GM19328 (cell line): ENCODE data around the gene LRRC15.

Experiments used
- ATAC-seq: cut with Tn5 transposase; IDR thresholded peaks from one replicate; pipeline ENCODE4 v1.9.1; 2021; ENCODE audit warnings: mild to moderate bottlenecking, moderate library complexity; ENCODE audit not compliant: unreplicated experiment

Gene LRRC15

DNA sequence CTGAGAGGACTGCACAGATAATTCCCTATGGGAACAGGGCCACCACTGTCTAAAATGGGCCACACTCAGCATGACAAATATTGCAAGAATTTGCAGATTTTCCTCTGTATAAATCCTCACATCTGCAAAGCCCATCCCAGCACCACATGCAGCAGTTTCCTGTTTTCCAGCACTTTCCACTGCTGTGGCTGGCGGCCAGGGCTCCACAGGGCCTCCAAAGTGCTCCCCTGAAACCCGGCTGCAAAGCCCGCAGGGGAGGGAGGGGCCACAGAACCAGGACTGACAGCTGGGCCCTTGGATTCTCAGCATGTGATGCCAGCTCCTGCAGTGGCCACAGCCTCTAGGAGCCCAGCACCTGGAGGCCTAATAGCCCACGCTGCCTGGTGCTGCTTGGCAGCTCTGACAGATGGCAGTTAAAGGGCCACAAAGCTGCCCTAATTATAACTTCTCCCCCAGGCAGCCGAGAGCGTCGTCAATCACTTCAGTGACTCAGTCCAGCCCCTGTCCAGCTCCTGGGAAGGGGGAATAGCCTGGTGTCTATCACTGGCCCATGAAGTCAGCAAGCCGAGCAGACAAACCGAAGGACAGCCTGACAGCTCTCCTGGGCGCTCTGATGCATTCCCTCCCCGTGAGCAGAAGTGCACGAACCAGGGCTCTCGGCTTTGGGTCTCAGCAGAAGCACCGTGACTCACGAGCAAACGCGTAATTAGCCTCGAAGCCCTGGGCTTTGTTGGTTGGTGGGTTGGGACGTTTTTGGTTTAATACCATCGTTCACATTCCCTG lies 4.7 kb downstream of the LRRC15 start:
- ATAC-seq, result no peak

- ATAC-seq, result no peak
Measured at GRCh38 chr3:194364314-194364651, 5.3 kb downstream of the LRRC15 start.

DNA sequence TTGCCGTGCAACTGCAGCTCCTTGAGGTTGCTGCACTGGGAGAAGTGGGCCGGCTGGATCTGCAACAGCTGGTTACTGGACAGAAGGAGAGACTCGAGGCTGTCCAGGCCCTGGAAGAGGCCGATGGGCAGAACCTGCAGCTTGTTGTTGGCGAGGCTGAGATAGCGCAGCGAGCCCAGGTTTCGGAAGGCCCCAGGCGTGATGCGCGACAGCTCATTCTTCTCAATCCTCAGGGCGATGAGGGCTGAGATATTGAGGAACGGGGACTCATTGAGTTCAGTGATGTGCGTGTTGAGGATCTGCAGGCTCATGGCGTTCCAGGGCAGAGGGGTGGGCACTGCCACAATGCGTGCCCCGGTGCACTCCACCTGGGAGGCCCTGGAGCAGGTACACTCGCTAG lies 9.0 kb downstream of the LRRC15 start:
- ATAC-seq, result no peak

- ATAC-seq, result no peak
Measured at GRCh38 chr3:194357681-194358080, 11.9 kb downstream of the LRRC15 start.

- no peak for ATAC-seq
Measured at GRCh38 chr3:194355379-194355778, 14.2 kb downstream of the LRRC15 start.

- ATAC-seq, result no peak
Measured at GRCh38 chr3:194354315-194354714, 15.2 kb downstream of the LRRC15 start.

DNA sequence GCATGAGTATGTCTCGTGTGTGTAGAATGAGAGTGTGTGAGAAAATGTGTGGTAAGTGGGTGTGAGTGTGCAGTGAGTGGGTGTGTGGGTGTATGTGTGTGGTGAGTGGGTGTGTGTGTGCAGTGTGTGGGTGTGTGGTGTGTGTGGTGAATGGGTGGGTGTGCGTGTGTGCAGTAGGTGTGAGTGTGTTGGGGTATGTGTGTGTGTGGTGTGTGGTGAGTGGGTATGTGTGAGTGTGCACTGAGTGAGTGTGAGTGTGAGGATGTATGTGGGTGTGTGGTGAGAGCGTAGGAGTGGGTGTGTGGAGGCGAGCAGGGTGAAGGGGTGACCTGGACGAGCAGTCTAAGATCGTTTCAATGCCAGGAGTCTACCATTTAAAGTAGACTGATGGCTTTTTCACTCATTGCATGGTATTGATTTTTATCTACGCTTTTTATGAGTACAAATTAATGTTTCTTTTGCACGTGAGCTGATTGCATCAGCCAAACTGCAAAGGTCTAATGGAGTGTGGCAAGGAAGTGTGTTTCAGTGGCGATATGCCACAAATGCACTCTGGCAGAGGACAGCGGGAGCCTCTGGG lies 16.8 kb downstream of the LRRC15 start:
- no peak for ATAC-seq

DNA sequence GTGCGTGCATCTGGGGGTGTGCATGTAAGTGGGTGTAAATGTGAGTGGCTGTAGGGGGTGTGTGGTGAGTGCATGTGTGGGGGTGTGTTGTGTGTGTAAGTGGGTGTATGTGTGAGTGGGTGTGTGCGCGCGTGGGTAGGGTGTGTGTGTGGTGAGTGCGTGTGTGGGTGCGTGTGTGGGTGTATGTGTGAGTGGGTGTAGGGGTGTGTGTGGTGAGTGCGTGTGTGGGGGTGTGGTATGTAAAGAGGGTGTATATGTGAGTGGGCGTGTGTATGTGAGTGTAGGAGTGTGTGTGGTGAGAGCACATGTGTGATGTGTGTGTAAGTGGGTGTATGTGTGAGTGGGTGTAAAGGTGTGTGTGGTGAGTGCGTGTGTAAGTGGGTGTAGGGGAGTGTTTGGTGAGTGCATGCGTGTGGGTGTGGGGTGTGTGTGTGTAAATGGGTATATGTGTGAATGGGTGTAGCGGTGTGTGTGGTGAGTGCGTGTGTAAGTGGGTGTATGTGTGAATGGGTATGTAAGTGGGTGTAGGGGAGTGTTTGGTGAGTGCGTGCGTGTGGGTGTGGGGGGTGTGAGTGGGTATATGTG lies 17.5 kb downstream of the LRRC15 start:
- no peak for ATAC-seq

DNA sequence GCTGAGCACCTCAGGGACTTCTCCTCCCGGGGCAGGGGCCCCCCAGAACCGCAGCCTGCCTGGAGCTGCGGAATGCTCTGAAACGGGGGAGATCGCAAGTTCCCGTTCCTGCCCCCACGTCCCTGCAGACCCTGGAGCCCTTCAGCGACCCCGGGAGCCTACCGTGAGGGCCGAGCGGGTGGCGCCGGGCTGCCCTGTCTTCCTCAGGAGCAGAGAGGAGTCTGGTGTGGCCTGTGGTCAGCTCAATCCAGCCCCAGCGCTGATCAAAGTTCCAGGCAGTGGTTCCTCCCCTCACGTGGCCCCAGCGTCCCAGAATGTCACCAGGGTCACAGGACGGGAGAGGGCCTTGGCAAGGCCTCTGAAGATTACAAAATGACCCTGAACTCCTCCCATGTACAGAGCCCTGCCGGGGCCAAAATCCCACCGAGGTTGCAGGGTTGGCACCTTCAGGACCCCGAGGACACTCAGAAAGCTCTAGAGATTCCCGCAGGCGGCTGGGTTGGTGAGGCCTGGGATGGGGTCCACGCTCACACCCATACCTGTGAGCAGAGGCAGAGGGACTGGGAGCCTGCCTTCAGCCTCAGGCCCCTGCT lies 18.4 kb downstream of the LRRC15 start, which contains the start of gene CPN2:
TSS of gene CPN2 (minus strand) at position 249 of the 593 bp plus-strand sequence. CDS start 8,626 bp downstream, outside the sequence.
- ATAC-seq, result no peak

DNA sequence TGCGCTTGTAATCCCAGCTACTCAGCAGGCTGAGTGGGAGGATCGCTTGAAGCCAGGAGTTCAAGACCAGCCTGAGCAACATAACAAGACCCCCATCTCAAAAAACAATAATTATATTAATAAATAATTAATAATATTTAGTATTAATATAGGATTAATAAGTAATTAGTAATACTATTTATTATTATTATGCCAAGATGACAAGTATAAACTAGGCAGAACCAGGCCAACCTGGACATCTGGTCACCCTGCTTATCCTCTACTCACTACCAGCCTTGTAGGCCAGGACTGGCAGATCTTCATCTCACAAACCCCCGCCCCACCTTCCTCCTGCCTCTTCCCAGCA lies 18.8 kb downstream of the LRRC15 start:
- ATAC-seq, result no peak

DNA sequence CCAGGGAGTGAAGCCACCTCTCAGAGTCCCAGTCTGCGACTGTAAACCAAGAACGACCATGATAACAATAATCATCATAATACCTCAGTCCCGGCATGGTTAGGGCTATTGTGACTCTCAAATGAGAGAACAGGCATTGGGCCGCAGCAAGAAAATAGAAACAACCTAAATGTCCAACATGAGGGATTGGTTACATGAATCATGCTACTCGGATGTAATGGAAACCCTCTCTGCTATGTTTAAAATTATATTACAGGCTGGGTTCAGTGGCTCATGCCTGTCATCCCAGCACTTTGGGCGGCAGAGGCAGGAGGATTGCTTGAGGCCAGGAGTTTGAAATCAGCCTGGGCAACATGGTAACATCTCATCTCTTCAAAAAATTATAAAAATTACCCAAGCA lies 21.2 kb downstream of the LRRC15 start:
- ATAC-seq, result no peak

DNA sequence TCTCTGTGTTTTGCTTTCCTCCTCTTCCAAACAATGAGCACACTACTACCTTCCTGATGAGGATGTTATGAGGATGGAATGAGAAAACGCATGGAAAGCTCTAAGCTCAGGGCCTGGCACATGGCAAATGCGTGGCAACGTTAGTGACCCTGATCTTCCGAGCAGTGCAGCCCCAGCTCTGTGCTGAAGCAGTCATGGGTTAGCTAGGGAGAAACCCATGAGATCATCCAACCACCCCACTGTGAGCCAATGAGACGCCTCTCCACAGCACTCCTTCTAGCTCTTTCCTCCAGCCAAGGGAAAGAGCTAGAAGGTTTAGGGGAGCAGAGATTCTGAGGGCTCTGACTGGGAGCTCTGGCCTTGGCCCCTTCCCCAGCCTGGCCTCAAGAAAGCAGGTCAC lies 22.9 kb downstream of the LRRC15 start:
- no peak for ATAC-seq

DNA sequence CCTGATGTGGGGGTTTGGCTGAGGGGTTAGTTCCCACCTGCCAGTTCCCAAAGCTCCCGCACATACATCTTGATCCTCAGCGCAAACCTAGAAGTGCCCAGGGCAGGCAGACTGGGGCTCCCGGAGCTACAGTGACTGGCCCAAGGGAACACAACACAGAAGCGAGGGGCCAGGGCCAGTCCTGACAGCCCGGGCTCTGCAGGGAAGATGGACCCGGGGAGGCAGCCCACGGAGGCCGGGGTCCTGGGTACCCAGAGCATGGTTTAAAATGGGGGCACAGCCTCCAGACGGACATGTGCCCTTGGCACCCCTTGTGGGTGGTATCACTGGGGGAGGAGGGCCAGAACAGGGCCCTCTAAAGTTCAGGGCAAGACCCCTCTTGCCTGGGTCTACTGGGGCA lies 23.5 kb downstream of the LRRC15 start:
- ATAC-seq, result no peak

DNA sequence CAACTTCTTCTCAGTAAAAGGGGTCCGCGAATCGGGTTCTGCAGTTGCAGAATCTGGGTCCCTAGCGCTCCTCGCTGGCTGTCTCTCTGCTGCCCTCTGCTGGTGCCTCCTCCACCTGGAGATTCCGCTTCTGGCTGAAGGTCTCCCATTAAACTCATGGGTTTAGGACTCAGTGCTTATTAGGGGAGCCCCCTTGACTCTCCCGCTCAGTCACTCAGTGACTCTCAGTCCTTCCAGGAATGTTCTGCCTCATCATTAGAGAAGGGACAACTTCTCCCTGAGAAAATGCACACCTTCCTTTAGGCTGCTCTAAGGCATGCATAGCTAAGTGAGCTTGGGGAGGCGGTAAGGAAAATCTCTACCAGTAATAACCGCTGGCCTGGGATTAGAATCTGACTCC lies 25.5 kb downstream of the LRRC15 start:
- no peak for ATAC-seq

DNA sequence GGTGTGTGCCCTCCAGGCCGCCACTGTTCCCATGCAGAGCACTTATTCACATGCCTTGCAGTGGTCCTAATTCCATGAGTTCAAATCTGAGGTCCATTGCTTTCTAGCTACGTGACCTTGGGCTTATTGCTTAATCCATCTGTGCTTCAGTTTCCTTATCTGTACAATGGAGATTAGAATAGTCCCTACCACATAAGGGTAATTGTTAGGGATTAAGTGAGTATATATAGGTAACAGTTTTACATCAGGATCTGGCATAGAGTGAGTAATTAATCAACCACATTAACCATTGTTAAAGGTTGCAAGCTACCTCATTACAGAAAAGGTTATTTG lies 26.0 kb downstream of the LRRC15 start:
- ATAC-seq, result no peak

- ATAC-seq, result no peak
Measured at GRCh38 chr3:194342861-194343560, 26.5 kb downstream of the LRRC15 start.

DNA sequence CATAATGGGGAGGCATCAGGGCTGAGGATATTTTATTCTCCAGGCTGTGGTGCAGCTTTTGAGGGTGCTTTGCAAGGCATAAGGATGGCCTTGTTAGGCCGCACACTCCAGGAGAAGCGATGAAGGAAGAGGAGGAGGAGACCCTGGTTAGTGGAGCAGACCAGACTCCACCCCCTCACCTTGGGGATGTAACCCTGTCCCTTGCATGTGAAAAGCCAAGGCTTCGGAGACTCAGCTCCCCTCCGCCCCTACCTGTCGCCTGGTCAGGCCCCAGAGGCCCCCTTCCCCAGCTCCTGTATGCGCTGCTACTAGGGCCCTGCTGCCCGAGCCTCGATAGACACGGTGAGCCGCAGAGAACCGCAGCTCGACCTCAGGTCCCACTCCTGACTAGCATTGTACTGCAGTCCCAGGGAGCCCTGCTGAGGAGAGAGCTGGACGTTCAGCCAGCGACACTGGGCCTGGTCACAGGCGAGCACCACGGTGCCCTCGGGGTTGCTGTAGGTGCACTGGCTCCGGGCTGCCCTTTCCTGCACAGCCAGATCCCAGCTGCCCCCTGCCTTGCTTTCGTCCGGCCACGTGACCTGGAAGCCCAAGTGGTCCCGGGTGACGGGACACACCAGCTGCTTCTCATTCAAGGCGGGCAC lies 28.7 kb downstream of the LRRC15 start:
- ATAC-seq, result no peak

- no peak for ATAC-seq
Measured at GRCh38 chr3:194339840-194340239, 29.7 kb downstream of the LRRC15 start.

GRCh38 chr3:194339356-194339755 lies 30.2 kb downstream of the LRRC15 start:
- ATAC-seq, result no peak

GRCh38 chr3:194337965-194338753 lies 31.4 kb downstream of the LRRC15 start:
- no peak for ATAC-seq
